Endodermal cell (in vitro differentiated cells): ENCODE data around the gene NTSR1. TPM values are rescaled to one million over a fixed set of nuclear protein-coding genes. Genes with fewer than 3 reads are reported as not detected.
A peak's percentile ranks its signal among the peaks of the same experiment; 100 is the strongest.

ENCODE experiments used
- DNase-seq: peaks from one replicate; pipeline ENCODE4 v3.0.0-alpha.2; 2017
- H3K27ac ChIP-seq: 2 replicates; pipeline ENCODE4 v1.5.1; 2013; ENCODE audit warnings: mild to moderate bottlenecking, low read depth, low read length, moderate library complexity
- H3K27me3 ChIP-seq: 2 replicates; pipeline ENCODE4 v1.6.1; 2013; ENCODE audit warnings: mild to moderate bottlenecking, low read length, moderate library complexity; ENCODE audit not compliant: insufficient read depth, control insufficient read depth, poor library complexity, severe bottlenecking
- H3K36me3 ChIP-seq: 2 replicates; pipeline ENCODE4 v1.7.0; 2013; ENCODE audit warnings: mild to moderate bottlenecking, low read length, moderate library complexity; ENCODE audit not compliant: control insufficient read depth, insufficient read depth
- H3K4me1 ChIP-seq: one replicate; pipeline ENCODE4 v1.7.0; 2013; ENCODE audit warnings: low read length; ENCODE audit not compliant: control insufficient read depth, insufficient read depth
- H3K4me3 ChIP-seq: 2 replicates; pipeline ENCODE4 v1.5.1; 2013; ENCODE audit warnings: mild to moderate bottlenecking, low read length, moderate library complexity
- H3K9ac ChIP-seq: 2 replicates; pipeline ENCODE4 v1.6.1; 2013; ENCODE audit warnings: mild to moderate bottlenecking, low read length, moderate library complexity; ENCODE audit not compliant: poor library complexity, severe bottlenecking; ENCODE audit errors: extremely low read depth
- H3K9me3 ChIP-seq: 2 replicates; pipeline ENCODE4 v1.6.1; 2013; ENCODE audit warnings: mild to moderate bottlenecking, low read length, moderate library complexity; ENCODE audit not compliant: control insufficient read depth
- H3K27ac Mint-ChIP-seq: 2 replicates; pipeline ENCODE4 v1.8.0; 2020; ENCODE audit warnings: mixed read lengths
- H3K27me3 Mint-ChIP-seq: 2 replicates; pipeline ENCODE4 v1.8.0; 2021; ENCODE audit warnings: mild to moderate bottlenecking, mixed read lengths; ENCODE audit not compliant: insufficient read depth
- H3K36me3 Mint-ChIP-seq: 2 replicates; pipeline ENCODE4 v1.8.0; 2020; ENCODE audit warnings: low read depth, mixed read lengths
- H3K4me1 Mint-ChIP-seq: 2 replicates; pipeline ENCODE4 v1.8.0; 2020; ENCODE audit warnings: mixed read lengths
- H3K4me3 Mint-ChIP-seq: 2 replicates; pipeline ENCODE4 v1.8.0; 2020; ENCODE audit warnings: mild to moderate bottlenecking, moderate library complexity, mixed read lengths
- H3K9me3 Mint-ChIP-seq: 2 replicates; pipeline ENCODE4 v1.8.0; 2020; ENCODE audit warnings: mild to moderate bottlenecking, mixed read lengths
- CTCF ChIP-seq: fragments of 200-600 bp; sonication (generic); conservative IDR thresholded peaks from 2 replicates; pipeline ENCODE4 v1.5.0; 2021; ENCODE audit warnings: antibody characterized with exemption, mild to moderate bottlenecking
- WGBS, 2 experiments: methylation state at CpG; one replicate each; pipeline versions ENCODE4 v1.1.5 to v1.1.7; 2013; ENCODE audit warnings: missing lambda C conversion rate in 2 of 2, mixed read lengths in 1 of 2; ENCODE audit not compliant: insufficient coverage in 1 of 2, insufficient read length in 1 of 2; 5-methylcytosine and 5-hydroxymethylcytosine counted together
- total RNA-seq, 2 donors: library from RNA; stranded (reverse); fragmentation: NEBNext Ultra II Directional in 1 of 2; extraction: Animal tissue kit (Norgen Biotek cat#: 25700) in 1 of 2; gene quantifications; 2 replicates in 1 of 2; 3 replicates in 1 of 2; pipeline ENCODE4 v1.2.1, GENCODE V29; 2021

The NTSR1 gene
- total RNA-seq, 2 donors from 2014 or later = 0.11 to 0.62 TPM

- H3K36me3 ChIP-seq = no peaks in the 10 kb centered on the region
- WGBS, 2 experiments = 92 to 93% methylated on average over 3 to 9 of the region's 9 CpGs
- no peaks in the 10 kb centered on the region for H3K27me3 Mint-ChIP-seq
- H3K9me3 ChIP-seq = no peaks in the 10 kb centered on the region
- no peaks in the 10 kb centered on the region for H3K27me3 ChIP-seq
- peaks cover 1% of the 10 kb centered on the region for H3K4me1 Mint-ChIP-seq
- no peaks in the 10 kb centered on the region for H3K36me3 Mint-ChIP-seq
- H3K9me3 Mint-ChIP-seq = peaks cover 2% of the 10 kb centered on the region
- H3K27ac ChIP-seq = no peak overlapping the region
- no peak overlapping the region for H3K4me3 Mint-ChIP-seq
- no peak for DNase-seq
- H3K9ac ChIP-seq = no peak overlapping the region
- TF ChIP-seq CTCF = no peak
- no peaks in the 10 kb centered on the region for H3K4me1 ChIP-seq
- no peak overlapping the region for H3K4me3 ChIP-seq
- H3K27ac Mint-ChIP-seq = no peak overlapping the region
Observed at GRCh38 chr20:62778058-62778457, 69.4 kb downstream of the NTSR1 start.

GRCh38 chr20:62778601-62779416, 70.2 kb downstream of the NTSR1 start:
- H3K27me3 Mint-ChIP-seq = no peaks in the 10 kb centered on the region

GRCh38 chr20:62779417-62779685, 70.7 kb downstream of the NTSR1 start:
- no peak overlapping the region for H3K4me3 Mint-ChIP-seq
- Histone ChIP-seq H3K9ac (no peak overlapping the region), H3K27me3 (no peaks in the 10 kb centered on the region), H3K4me3 (no peak overlapping the region), H3K36me3 (no peaks in the 10 kb centered on the region), H3K27ac (no peak overlapping the region), H3K4me1 (no peaks in the 10 kb centered on the region), H3K9me3 (no peaks in the 10 kb centered on the region)
- H3K9me3 Mint-ChIP-seq = peaks cover 2% of the 10 kb centered on the region
- TF ChIP-seq CTCF = no peak
- H3K36me3 Mint-ChIP-seq = no peaks in the 10 kb centered on the region
- WGBS, 2 experiments = 89 to 93% methylated on average over 7 of the region's 7 CpGs
- no peak for DNase-seq
- no peaks in the 10 kb centered on the region for H3K27me3 Mint-ChIP-seq
- H3K4me1 Mint-ChIP-seq = peaks cover 1% of the 10 kb centered on the region
- H3K27ac Mint-ChIP-seq = no peak overlapping the region

More at GRCh38 chr20:62778601-62779416, 70.2 kb downstream of the NTSR1 start:
- no peak overlapping the region for H3K4me3 ChIP-seq
- WGBS, 2 experiments = 75 to 80% methylated on average over 10 to 24 of the region's 24 CpGs
- Mint-ChIP-seq H3K4me3 (no peak overlapping the region), H3K4me1 (peaks cover 1% of the 10 kb centered on the region), H3K27ac (no peak overlapping the region), H3K9me3 (peaks cover 2% of the 10 kb centered on the region), H3K36me3 (no peaks in the 10 kb centered on the region)
- peak; percentile 51 for TF ChIP-seq CTCF
- DNase-seq = peak; percentile 81
- no peaks in the 10 kb centered on the region for H3K27me3 ChIP-seq
- no peaks in the 10 kb centered on the region for H3K36me3 ChIP-seq
- no peak overlapping the region for H3K27ac ChIP-seq
- no peaks in the 10 kb centered on the region for H3K4me1 ChIP-seq
- H3K9ac ChIP-seq = no peak overlapping the region
- H3K9me3 ChIP-seq = no peaks in the 10 kb centered on the region
